CD14-positive monocyte (primary cell): ENCODE measurements around the gene GNLY. TPM values are rescaled to one million over a fixed set of nuclear protein-coding genes. Genes with fewer than 3 reads are reported as not detected.

Experiments used
- DNase-seq, 3 donors: peaks; one replicate each; pipeline ENCODE4 v3.0.0-alpha.2; 2011 to 2022
- H2AFZ ChIP-seq: 2 replicates; pipeline ENCODE4 v1.6.0; 2012; ENCODE audit warnings: mild to moderate bottlenecking, low read depth, low read length, inconsistent platforms; ENCODE audit not compliant: insufficient read depth, poor library complexity, severe bottlenecking
- H3K27ac ChIP-seq, 2 donors: 1 replicate in 1 of 2; 2 replicates in 1 of 2; pipeline ENCODE4 v1.5.1; 2012 to 2013; ENCODE audit warnings: low read length in 2 of 2, control low read depth in 1 of 2, inconsistent platforms in 1 of 2, low read depth in 1 of 2, mild to moderate bottlenecking in 1 of 2
- H3K27me3 ChIP-seq, 2 donors: one replicate each; pipeline versions ENCODE4 v1.6.0 to v1.6.1; 2011 to 2013; ENCODE audit warnings: low read length in 2 of 2; ENCODE audit not compliant: control insufficient read depth in 2 of 2, insufficient read depth in 2 of 2
- H3K36me3 ChIP-seq, 2 donors: replicated peaks in 1 of 2; 1 replicate in 1 of 2; 2 replicates in 1 of 2; pipeline versions ENCODE4 v1.5.1 to v1.6.1; 2012 to 2013; ENCODE audit warnings: low read length in 2 of 2, control low read depth in 1 of 2, inconsistent platforms in 1 of 2, mild to moderate bottlenecking in 1 of 2; ENCODE audit not compliant: insufficient read depth in 2 of 2, control insufficient read depth in 1 of 2
- H3K4me1 ChIP-seq, 2 donors: 1 replicate in 1 of 2; 2 replicates in 1 of 2; pipeline versions ENCODE4 v1.5.1 to v1.6.1; 2012 to 2013; ENCODE audit warnings: low read length in 2 of 2, control low read depth in 1 of 2, inconsistent platforms in 1 of 2, mild to moderate bottlenecking in 1 of 2, moderate library complexity in 1 of 2; ENCODE audit not compliant: insufficient read depth in 2 of 2, control insufficient read depth in 1 of 2
- H3K4me2 ChIP-seq: replicated peaks from 2 replicates; pipeline ENCODE3; 2012; ENCODE audit warnings: low read length, moderate library complexity, mild to moderate bottlenecking; ENCODE audit not compliant: poor library complexity, severe bottlenecking; ENCODE audit errors: extremely low read depth
- H3K4me3 ChIP-seq, 3 experiments: fragments of 200-600 bp in 1 of 3; sonication (generic) in 1 of 3; replicated peaks in 1 of 3; 1 replicate in 2 of 3; 2 replicates in 1 of 3; pipeline ENCODE4 v1.5.1; 2011 to 2013; ENCODE audit warnings: low read length in 3 of 3, mild to moderate bottlenecking in 3 of 3, control low read depth in 2 of 3, low read depth in 2 of 3, inconsistent platforms in 1 of 3, moderate library complexity in 1 of 3
- H3K79me2 ChIP-seq: 2 replicates; pipeline ENCODE4 v1.6.0; 2012; ENCODE audit warnings: mild to moderate bottlenecking, control low read depth, inconsistent platforms, low read length, moderate library complexity; ENCODE audit not compliant: insufficient read depth
- H3K9ac ChIP-seq: 2 replicates; pipeline ENCODE4 v1.6.0; 2017; ENCODE audit warnings: low read length, mild to moderate bottlenecking; ENCODE audit not compliant: insufficient read depth, poor library complexity, severe bottlenecking
- H3K9me3 ChIP-seq, 2 donors: replicated peaks in 1 of 2; 1 replicate in 1 of 2; 2 replicates in 1 of 2; pipeline versions ENCODE4 v1.5.1 to v1.6.1; 2012 to 2013; ENCODE audit warnings: low read length in 2 of 2, control low read depth in 1 of 2; ENCODE audit not compliant: control insufficient read depth in 1 of 2, insufficient read depth in 1 of 2
- H4K20me1 ChIP-seq: 2 replicates; pipeline ENCODE4 v1.6.0; 2012; ENCODE audit warnings: mild to moderate bottlenecking, low read length, control low read depth, moderate library complexity; ENCODE audit not compliant: insufficient read depth
- H3K27ac Mint-ChIP-seq, 7 donors: one replicate each; pipeline ENCODE4 v1.8.0; 2020; ENCODE audit warnings: mild to moderate bottlenecking in 7 of 7, mixed read lengths in 7 of 7, moderate library complexity in 6 of 7, inconsistent platforms in 2 of 7
- H3K27me3 Mint-ChIP-seq, 3 donors: one replicate each; pipeline ENCODE4 v1.8.0; 2021 to 2022; ENCODE audit warnings: low read depth in 3 of 3, mild to moderate bottlenecking in 3 of 3, mixed read lengths in 3 of 3, moderate library complexity in 3 of 3, inconsistent platforms in 1 of 3
- H3K36me3 Mint-ChIP-seq, 2 donors: one replicate each; pipeline ENCODE4 v1.8.0; 2020; ENCODE audit warnings: mixed read lengths in 2 of 2, inconsistent platforms in 1 of 2, mild to moderate bottlenecking in 1 of 2
- H3K4me1 Mint-ChIP-seq: one replicate; pipeline ENCODE4 v1.8.0; 2020; ENCODE audit warnings: mild to moderate bottlenecking, mixed read lengths
- H3K4me3 Mint-ChIP-seq, 2 donors: one replicate each; pipeline ENCODE4 v1.8.0; 2020; ENCODE audit warnings: mild to moderate bottlenecking in 2 of 2, mixed read lengths in 2 of 2, moderate library complexity in 1 of 2
- H3K9me3 Mint-ChIP-seq, 7 donors: one replicate each; pipeline ENCODE4 v1.8.0; 2020 to 2022; ENCODE audit warnings: mixed read lengths in 7 of 7, mild to moderate bottlenecking in 6 of 7, moderate library complexity in 6 of 7, inconsistent platforms in 2 of 7
- WGBS: methylation state at CpG from one replicate; pipeline ENCODE4 v1.1.5; 2013; ENCODE audit warnings: missing lambda C conversion rate; ENCODE audit not compliant: insufficient coverage; 5-methylcytosine and 5-hydroxymethylcytosine counted together
- intact Hi-C, 2 donors: fragments of 100-400 bp; cut with micrococcal nuclease; formaldehyde crosslinking; loops; one replicate each; pipeline versions ENCODE4 v1.15.0 to v1.15.1; 2023
- polyA plus RNA-seq, 3 donors: library from polyadenylated mRNA; depleted of rRNA in 1 of 3; unstranded in 2 of 3; stranded (reverse) in 1 of 3; fragments of 300-500 nt in 2 of 3; fragments of >200 nt in 1 of 3; fragmentation: Illumina TruSeq in 2 of 3; gene quantifications; 1 replicate in 2 of 3; 2 replicates in 1 of 3; pipeline ENCODE4 v1.2.3, GENCODE V29; 2012 to 2021
- TF ChIP-seq, protein P1 (sequence below): fragments of 200-600 bp; IDR thresholded peaks from one replicate; pipeline ENCODE4 v1.8.0; 2022; ENCODE audit warnings: antibody characterized with exemption, mild to moderate bottlenecking

GNLY gene
- polyA plus RNA-seq, 3 donors = 4.6 to 13.2 (median 11.1) TPM

DNA sequence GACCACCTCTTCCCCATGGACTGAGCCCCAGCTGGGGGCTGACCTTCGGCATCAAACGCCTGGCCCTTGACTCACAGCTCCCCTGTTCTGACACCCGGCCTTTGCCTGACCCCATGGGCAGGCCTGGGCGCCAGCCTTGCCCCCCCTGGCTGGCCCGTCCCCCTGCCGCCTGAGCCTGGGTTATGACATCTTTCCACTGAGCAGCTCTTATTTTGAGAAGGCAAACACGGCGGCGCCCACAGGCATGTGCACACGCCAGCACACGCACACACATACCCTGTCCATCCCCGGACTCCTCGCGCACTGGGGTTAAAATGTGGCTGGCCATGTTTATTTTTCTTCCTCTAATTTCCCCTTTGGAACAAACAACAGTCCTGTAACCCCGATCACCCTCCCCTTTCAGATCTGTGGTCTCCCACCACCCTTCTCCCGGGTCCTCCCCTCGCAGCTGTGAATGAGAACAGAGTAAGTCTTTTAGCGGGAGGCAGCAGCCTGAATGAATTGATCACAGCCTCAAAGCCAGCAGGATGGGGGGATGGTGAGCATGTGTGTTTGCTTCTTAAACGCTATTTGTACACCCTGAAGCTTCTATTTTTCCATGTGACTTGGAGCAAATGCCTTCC is 47.8 kb downstream of the GNLY start:
- no peak overlapping the region for H2AFZ ChIP-seq
- no peak overlapping the region for H3K4me3 ChIP-seq
- no peak for DNase-seq
- intact Hi-C loops = no loop called here
- H3K27ac Mint-ChIP-seq = no peak overlapping the region
- TF ChIP-seq, protein P1, sequence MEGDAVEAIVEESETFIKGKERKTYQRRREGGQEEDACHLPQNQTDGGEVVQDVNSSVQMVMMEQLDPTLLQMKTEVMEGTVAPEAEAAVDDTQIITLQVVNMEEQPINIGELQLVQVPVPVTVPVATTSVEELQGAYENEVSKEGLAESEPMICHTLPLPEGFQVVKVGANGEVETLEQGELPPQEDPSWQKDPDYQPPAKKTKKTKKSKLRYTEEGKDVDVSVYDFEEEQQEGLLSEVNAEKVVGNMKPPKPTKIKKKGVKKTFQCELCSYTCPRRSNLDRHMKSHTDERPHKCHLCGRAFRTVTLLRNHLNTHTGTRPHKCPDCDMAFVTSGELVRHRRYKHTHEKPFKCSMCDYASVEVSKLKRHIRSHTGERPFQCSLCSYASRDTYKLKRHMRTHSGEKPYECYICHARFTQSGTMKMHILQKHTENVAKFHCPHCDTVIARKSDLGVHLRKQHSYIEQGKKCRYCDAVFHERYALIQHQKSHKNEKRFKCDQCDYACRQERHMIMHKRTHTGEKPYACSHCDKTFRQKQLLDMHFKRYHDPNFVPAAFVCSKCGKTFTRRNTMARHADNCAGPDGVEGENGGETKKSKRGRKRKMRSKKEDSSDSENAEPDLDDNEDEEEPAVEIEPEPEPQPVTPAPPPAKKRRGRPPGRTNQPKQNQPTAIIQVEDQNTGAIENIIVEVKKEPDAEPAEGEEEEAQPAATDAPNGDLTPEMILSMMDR = no peak
- peaks cover 0 to 14% of the 10 kb centered on the region in 2 donors for H3K27me3 ChIP-seq
- H3K36me3 ChIP-seq = no peaks in the 10 kb centered on the region
- H3K27ac ChIP-seq = no peak overlapping the region
- H3K4me1 ChIP-seq = peaks cover 12 to 13% of the 10 kb centered on the region in 2 donors
- peaks cover 26 to 40% (median 28%) of the 10 kb centered on the region in 3 donors for H3K27me3 Mint-ChIP-seq
- H3K79me2 ChIP-seq = no peaks in the 10 kb centered on the region
- no peaks in the 10 kb centered on the region for H4K20me1 ChIP-seq
- peaks cover 24% of the 10 kb centered on the region for H3K4me1 Mint-ChIP-seq
- H3K36me3 Mint-ChIP-seq = no peaks in the 10 kb centered on the region
- 82% methylated on average over 6 of the region's 19 CpGs for WGBS
- H3K9ac ChIP-seq = no peak overlapping the region
- H3K4me3 Mint-ChIP-seq = peak overlapping the region in 1 of 2 donors; percentile 19
- peaks cover 0 to 3% (median 0%) of the 10 kb centered on the region in 7 donors for H3K9me3 Mint-ChIP-seq
- H3K4me2 ChIP-seq = no peak overlapping the region
- H3K9me3 ChIP-seq = no peaks in the 10 kb centered on the region

DNA sequence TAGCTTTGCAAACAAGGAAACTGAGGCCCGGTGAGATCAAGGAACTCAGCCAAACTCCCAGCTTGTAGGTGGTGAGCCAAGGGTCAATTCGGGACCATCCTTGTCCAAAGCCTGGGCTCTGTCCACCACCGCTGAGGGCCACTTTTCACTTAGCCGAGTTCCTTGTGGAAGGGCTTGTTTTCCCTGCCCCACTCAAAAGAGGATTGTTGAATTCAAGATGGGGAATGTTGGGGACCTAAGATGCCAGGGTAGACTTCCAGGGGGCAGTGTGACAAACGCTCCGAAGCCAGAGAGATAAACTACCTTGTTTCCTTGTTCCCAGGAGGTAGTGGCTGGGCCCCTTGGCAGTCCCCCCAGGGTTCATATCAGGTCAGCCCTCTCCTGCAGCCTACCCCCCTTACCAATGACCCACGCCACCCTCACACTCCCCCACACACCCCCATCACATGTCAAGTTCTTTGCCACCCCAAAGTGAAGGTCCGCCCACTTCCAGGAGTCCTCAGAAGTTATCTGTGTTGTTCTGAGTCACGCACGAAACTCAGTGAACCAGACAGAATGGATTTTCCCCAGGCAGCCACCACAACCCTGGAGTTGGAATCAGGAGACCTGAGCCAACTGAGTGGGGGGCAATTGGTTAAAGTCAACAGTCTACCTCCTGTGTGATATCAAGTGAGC is 49.3 kb downstream of the GNLY start:
- 69% methylated on average over 4 of the region's 10 CpGs for WGBS
- Mint-ChIP-seq H3K4me3 (no peak overlapping the region), H3K27me3 (peaks cover 26 to 39% (median 28%) of the 10 kb centered on the region in 3 donors), H3K36me3 (no peaks in the 10 kb centered on the region), H3K4me1 (peaks cover 36% of the 10 kb centered on the region), H3K9me3 (peaks cover 0 to 3% (median 0%) of the 10 kb centered on the region in 7 donors), H3K27ac (no peak overlapping the region)
- no peak overlapping the region for H2AFZ ChIP-seq
- no peak overlapping the region for H3K27ac ChIP-seq
- intact Hi-C loops = no loop called here
- peaks cover 25% of the 10 kb centered on the region in 2 donors for H3K4me1 ChIP-seq
- TF ChIP-seq, protein P1 = no peak
- no peak overlapping the region for H3K4me2 ChIP-seq
- H4K20me1 ChIP-seq = no peaks in the 10 kb centered on the region
- no peaks in the 10 kb centered on the region for H3K9me3 ChIP-seq
- H3K27me3 ChIP-seq = peaks cover 0 to 14% of the 10 kb centered on the region in 2 donors
- no peak for DNase-seq
- no peaks in the 10 kb centered on the region for H3K79me2 ChIP-seq
- no peak overlapping the region for H3K9ac ChIP-seq
- no peak overlapping the region for H3K4me3 ChIP-seq
- no peaks in the 10 kb centered on the region for H3K36me3 ChIP-seq
